ENCODE results near the gene RNF135.

DNA sequence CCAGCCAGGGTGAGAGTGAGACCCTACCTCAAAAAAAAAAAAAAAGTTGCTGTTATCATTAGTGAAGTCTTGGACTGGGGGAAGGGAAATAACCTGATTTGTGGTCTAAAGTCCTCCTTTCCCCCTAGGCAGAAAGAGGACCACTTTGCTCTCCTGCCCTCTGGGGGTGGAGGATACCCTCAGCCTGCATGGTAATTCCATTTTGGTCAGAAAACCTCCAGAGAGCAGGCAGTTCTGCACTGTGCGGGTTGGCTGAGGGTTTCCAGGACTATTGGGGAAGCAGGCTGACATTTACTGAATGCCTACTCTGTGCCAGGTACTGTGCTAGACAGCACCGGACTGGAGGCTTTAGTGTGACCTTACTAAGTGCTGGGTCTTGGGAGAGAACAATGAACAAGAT lies 46.5 kb upstream of the RNF135 start:
- TF ChIP-seq CTCF (IDR thresholded peaks at IDR 0.05; ENCODE audit: low read depth, low read length) (no peak), POLR2A (IDR thresholded peaks at IDR 0.05; ENCODE audit: extremely low read depth, insufficient read length) (no peak)
